Lower lobe of right lung (tissue), 2 donors: ENCODE data around the gene DHX34. TPM values are rescaled to one million over a fixed set of nuclear protein-coding genes. Genes with fewer than 3 reads are reported as not detected.
"Not testable (repeated sequence)": the region's sequence is repeated elsewhere in the genome, so short reads cannot be mapped to it uniquely, and the experiment has no call there.

Experiments
- ATAC-seq, 2 donors: fragments of 200-7000 bp; cut with Tn5 transposase; one replicate each; pipeline ENCODE4 v1.9.1; 2020 to 2022; ENCODE audit warnings: mild to moderate bottlenecking in 2 of 2, moderate library complexity in 2 of 2
- DNase-seq: peaks from one replicate; pipeline ENCODE4 v3.0.0-alpha.2; 2020
- H3K27ac ChIP-seq: fragments of 200-600 bp; one replicate; pipeline ENCODE4 v1.8.0; 2022
- H3K27me3 ChIP-seq: fragments of 200-600 bp; one replicate; pipeline ENCODE4 v1.8.0; 2022; ENCODE audit warnings: low read depth
- H3K36me3 ChIP-seq: fragments of 200-600 bp; one replicate; pipeline ENCODE4 v1.8.0; 2022; ENCODE audit warnings: mild to moderate bottlenecking
- H3K4me1 ChIP-seq: fragments of 200-600 bp; one replicate; pipeline ENCODE4 v1.8.0; 2022
- H3K4me3 ChIP-seq: fragments of 200-600 bp; one replicate; pipeline ENCODE4 v1.8.0; 2022; ENCODE audit warnings: mild to moderate bottlenecking
- H3K9me3 ChIP-seq: fragments of 200-600 bp; one replicate; pipeline ENCODE4 v1.8.0; 2022
- CTCF ChIP-seq: fragments of 200-600 bp; IDR thresholded peaks from one replicate; pipeline ENCODE4 v1.8.0; 2022; ENCODE audit warnings: antibody characterized with exemption, mild to moderate bottlenecking
- intact Hi-C: fragments of 100-400 bp; cut with DNase I; formaldehyde crosslinking; loops from one replicate; pipeline ENCODE4 v1.11.0; 2022
- total RNA-seq: library from RNA; stranded (reverse); fragmentation: NEBNext Ultra II Directional; extraction: Animal tissue kit (Norgen Biotek cat#: 25700); gene quantifications from one replicate; pipeline ENCODE4 v1.2.1, GENCODE V29; 2021
- donor health status: DM: no; HTN: yes; CAD: no; lungs with severe emphysema.

The DHX34 gene
- total RNA-seq, 1 donor from 2014 or later: 14.5 TPM

GRCh38 chr19:47363758-47364531 is 14.8 kb downstream of the DHX34 start:
- intact Hi-C loops: no loop called here
- Histone ChIP-seq H3K4me1 (no peaks in the 10 kb centered on the region), H3K27me3 (no peaks in the 10 kb centered on the region), H3K9me3 (no peaks in the 10 kb centered on the region), H3K27ac (no peak overlapping the region), H3K4me3 (no peak overlapping the region), H3K36me3 (peaks cover 91% of the 10 kb centered on the region)
- TF ChIP-seq CTCF: no peak
- DNase-seq (no peak), ATAC-seq (peak; percentile 17 to 19)

GRCh38 chr19:47365455-47365854 is 16.3 kb downstream of the DHX34 start:
- H3K4me1 ChIP-seq, H3K27ac ChIP-seq, intact Hi-C loops, H3K27me3 ChIP-seq, ATAC-seq, H3K9me3 ChIP-seq, DNase-seq, H3K4me3 ChIP-seq: not testable (repeated sequence)
- peaks cover 91% of the 10 kb centered on the region for H3K36me3 ChIP-seq

GRCh38 chr19:47370045-47370611 is 21.0 kb downstream of the DHX34 start:
- Histone ChIP-seq H3K27ac (peak overlapping the region; percentile 11), H3K4me3 (no peak overlapping the region), H3K36me3 (peaks cover 84% of the 10 kb centered on the region), H3K4me1 (no peaks in the 10 kb centered on the region), H3K27me3 (no peaks in the 10 kb centered on the region), H3K9me3 (no peaks in the 10 kb centered on the region)
- ATAC-seq: peak; percentile 63 to 80
- peak; percentile 74 for DNase-seq
- TF ChIP-seq CTCF: no peak
- intact Hi-C loops: no loop called here

- ATAC-seq: no peak
- Histone ChIP-seq H3K4me3 (no peak overlapping the region), H3K4me1 (no peaks in the 10 kb centered on the region), H3K36me3 (peaks cover 84% of the 10 kb centered on the region), H3K9me3 (no peaks in the 10 kb centered on the region), H3K27ac (peak overlapping the region; percentile 11), H3K27me3 (no peaks in the 10 kb centered on the region)
- no peak for TF ChIP-seq CTCF
- intact Hi-C loops: no loop called here
- no peak for DNase-seq
These were observed 22.1 kb downstream of the DHX34 start for GRCh38 chr19:47371261-47371660.

GRCh38 chr19:47372603-47373002 is 23.5 kb downstream of the DHX34 start:
- intact Hi-C loops: no loop called here
- H3K4me3 ChIP-seq: no peak overlapping the region
- no peaks in the 10 kb centered on the region for H3K27me3 ChIP-seq
- DNase-seq (no peak), ATAC-seq (no peak)
- no peaks in the 10 kb centered on the region for H3K9me3 ChIP-seq
- no peak for TF ChIP-seq CTCF
- H3K4me1 ChIP-seq: no peaks in the 10 kb centered on the region
- no peak overlapping the region for H3K27ac ChIP-seq
- H3K36me3 ChIP-seq: peaks cover 86% of the 10 kb centered on the region
